HG02798 (cell line): ENCODE data around the gene TRMT112.

ENCODE experiments used
- ATAC-seq: cut with Tn5 transposase; IDR thresholded peaks from one replicate; pipeline ENCODE4 v1.9.1; 2021; ENCODE audit warnings: mild to moderate bottlenecking; ENCODE audit not compliant: unreplicated experiment, poor library complexity

Gene TRMT112

GRCh38 chr11:64352099-64352994 lies 35.0 kb upstream of the TRMT112 start:
- no peak for ATAC-seq

GRCh38 chr11:64351136-64351631 lies 33.8 kb upstream of the TRMT112 start:
- ATAC-seq = no peak

GRCh38 chr11:64349404-64349803 lies 32.0 kb upstream of the TRMT112 start:
- ATAC-seq = no peak

DNA sequence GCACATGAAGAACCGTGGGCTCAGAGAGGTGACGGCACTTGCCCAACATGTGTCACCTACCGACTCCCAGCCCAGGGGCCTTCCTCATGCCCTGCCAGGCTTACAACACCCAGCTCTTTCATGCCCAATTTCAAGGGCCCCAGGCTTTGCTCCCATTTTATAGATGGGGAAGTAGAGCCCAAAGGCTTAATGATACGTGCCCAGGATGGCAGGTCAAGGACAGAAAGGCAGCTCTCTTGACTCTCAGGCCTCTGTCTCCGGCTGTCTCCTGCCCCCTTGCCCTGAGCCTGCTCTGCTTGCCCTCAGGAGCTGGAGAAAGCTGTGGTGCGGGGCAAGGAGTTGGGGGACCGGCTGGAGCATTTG lies 31.6 kb upstream of the TRMT112 start:
- ATAC-seq = no peak

DNA sequence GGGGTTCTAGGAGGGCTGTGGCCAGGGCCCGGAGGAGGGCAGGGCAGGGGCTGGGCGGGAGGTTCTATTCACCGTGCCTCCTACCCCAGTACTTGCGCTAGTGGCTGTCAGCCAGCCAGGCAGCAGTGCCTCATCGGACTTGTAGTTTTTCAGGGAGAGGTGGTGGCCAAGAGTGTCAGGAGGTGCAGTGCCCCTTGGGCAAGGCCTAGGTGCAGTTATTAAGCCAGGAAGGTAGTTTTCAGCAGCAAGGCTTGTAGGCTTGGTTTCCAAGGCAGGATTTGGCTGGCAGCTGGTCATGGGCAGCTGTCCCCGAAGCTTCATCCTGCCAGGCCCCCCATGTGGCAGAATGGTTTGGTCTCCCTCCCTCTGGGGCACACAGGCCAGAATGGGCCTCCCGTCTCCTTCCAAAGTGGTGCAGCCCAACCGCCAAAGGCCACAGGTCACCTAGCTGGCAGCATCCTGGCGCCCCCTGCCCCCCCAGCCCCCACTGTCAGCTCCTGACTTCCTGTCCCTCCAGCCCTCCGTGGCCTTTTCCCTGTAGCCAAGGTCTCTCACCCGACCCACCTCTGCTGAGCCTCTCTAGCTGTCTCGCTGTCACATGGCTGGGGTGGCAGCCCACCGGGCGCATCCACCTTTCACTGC lies 31.1 kb upstream of the TRMT112 start:
- ATAC-seq = no peak

- ATAC-seq = no peak
Measured at GRCh38 chr11:64347193-64347867, 30.0 kb upstream of the TRMT112 start.

- ATAC-seq = no peak
Measured at GRCh38 chr11:64344787-64345186, 27.4 kb upstream of the TRMT112 start.

DNA sequence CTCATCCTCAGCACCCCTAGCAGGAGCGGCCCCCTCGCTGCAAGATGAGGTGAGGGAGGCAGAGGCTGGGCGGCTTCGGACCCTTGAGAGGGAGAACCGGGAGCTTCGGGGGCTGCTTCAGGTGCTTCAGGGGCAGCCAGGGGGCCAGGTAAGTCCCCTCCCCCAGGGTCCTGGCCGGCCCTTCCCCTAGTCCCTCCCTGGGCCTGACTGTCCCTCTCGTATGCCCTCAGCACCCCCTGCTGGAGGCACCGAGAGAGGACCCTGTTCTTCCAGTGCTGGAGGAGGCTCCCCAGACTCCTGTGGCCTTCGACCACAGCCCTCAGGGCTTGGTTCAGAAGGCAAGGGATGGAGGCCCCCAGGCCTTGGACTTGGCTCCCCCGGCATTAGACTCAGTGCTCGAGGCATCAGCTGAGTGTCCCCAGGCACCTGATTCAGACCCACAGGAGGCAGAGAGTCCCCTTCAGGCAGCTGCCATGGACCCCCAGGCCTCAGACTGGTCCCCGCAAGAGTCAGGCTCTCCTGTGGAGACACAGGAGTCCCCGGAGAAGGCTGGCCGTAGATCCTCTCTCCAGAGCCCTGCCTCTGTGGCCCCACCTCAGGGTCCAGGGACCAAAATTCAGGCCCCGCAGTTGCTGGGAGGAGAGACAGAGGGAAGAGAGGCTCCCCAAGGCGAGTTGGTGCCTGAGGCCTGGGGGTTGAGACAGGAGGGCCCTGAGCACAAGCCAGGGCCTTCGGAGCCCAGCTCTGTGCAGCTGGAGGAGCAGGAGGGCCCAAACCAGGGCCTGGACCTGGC lies 26.6 kb upstream of the TRMT112 start:
- ATAC-seq = no peak

GRCh38 chr11:64342869-64343745 lies 25.7 kb upstream of the TRMT112 start:
- no peak for ATAC-seq

DNA sequence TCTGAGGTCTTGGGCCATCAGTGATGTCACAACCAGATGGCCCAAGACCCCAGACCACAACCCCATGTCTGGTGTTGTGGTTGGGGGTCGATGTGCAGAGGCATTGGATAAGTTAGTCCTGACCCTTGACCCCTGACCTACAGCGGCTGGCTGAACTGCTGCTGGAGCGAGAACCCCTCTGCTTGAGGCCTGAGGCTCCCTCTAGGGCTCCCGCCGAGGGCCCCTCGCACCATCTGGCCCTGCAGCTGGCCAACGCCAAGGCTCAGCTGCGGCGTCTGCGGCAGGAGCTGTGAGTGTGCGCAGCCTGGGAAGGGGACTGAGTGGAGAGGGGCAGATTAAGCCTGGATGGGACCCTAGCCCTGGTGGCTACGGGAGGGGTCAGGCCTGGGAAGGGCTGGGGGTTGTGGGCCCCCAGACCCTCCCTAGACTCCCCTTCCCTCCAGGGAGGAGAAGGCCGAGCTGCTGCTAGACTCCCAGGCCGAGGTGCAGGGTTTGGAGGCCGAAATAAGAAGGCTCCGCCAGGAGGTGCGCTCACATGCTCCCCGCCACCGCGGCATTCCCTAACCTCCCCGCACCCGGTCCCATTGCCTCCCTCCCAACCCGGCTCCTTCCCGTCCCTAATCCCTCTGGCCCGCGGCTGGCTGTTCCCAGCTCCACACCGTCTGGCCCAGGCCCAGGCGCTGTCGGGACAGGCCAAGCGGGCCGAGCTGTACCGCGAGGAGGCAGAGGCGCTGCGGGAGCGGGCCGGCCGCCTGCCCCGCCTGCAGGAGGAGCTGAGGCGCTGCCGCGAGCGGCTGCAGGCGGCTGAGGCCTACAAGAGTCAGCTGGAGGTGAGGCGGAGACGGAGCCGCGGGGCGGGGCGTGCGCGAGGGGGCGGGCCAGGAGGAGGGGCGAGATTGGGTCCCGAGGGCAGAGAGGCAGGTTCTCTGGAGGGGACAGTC lies 24.8 kb upstream of the TRMT112 start:
- ATAC-seq = peak; percentile 52

GRCh38 chr11:64341429-64341828 lies 24.1 kb upstream of the TRMT112 start:
- no peak for ATAC-seq

GRCh38 chr11:64340671-64341335 lies 23.4 kb upstream of the TRMT112 start:
- ATAC-seq = peak; percentile 34

- peak; percentile 58 for ATAC-seq
Measured at GRCh38 chr11:64339754-64340408, 22.5 kb upstream of the TRMT112 start, which contains the start of gene CCDC88B. TSS of gene CCDC88B (plus strand) at chr11:64340204. CDS start at chr11:64340267, 63 bp downstream.

DNA sequence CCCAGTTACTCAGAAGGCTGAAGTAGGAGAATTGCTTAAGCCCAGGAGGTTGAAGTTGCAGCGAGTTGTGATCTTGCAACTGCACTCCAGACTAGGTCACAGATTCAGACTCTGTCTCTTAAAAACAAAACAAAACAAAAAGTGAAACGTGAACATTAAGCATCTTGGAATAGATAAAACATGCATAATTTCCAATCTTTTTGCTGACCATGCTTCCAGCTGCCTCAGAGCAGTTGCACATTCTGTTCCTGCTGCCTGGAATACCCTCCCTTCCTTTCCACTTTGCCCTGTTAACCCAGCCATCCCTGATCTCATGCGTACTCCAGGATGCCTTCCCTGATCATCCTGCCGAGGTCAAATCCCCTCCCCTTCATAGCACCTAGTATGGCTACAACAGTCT lies 21.9 kb upstream of the TRMT112 start:
- ATAC-seq = no peak

- ATAC-seq = no peak
Measured at GRCh38 chr11:64338716-64339115, 21.4 kb upstream of the TRMT112 start.

DNA sequence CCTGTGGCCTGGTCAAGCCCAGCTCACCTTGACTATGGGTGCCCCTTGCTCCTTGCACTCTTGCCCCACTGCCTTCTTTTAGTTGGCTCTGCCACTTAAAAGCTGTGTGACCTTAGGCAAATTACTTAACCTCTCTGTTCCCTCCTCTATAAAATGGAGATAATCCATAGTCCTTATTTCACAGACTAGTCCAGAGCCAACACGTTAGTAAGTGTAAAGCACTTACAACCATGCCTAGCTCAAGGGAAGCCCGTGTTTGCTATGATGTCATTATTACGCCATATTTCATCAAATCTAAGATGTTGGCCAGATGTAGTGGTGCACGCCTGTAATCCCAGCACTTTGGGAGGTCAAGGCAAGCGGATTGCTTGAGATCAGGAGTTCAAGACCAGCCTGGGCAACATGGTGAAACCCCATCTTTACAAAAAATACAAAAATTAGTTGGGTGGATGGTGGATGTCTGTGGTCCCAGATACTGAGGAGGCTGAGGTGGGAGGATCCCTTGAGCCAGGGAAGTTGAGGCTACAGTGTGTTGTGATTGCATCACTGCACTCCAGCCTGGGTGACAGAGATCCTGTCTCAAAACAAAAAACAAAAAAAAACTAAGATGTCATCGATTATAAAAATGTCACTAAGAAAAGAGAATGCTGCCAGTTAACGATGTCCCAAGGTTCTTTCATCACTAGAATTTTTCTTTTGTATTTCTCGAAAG lies 20.3 kb upstream of the TRMT112 start:
- no peak for ATAC-seq
